ENCODE measurements around the gene FSTL1.

The FSTL1 gene

GRCh38 chr3:120438216-120438615 is 12.6 kb downstream of the FSTL1 start:
- no peak for DNase-seq

- no peak for DNase-seq
Measured at GRCh38 chr3:120437559-120437958, 13.2 kb downstream of the FSTL1 start.

GRCh38 chr3:120436523-120437050 is 14.2 kb downstream of the FSTL1 start:
- DNase-seq: no peak

- DNase-seq: no peak
Measured at GRCh38 chr3:120435621-120436020, 15.2 kb downstream of the FSTL1 start.

GRCh38 chr3:120433662-120434331 is 17.0 kb downstream of the FSTL1 start:
- no peak for DNase-seq

GRCh38 chr3:120432150-120432860 is 18.5 kb downstream of the FSTL1 start:
- no peak for DNase-seq

- no peak for DNase-seq
Measured at GRCh38 chr3:120429921-120430361, 20.9 kb downstream of the FSTL1 start.

- DNase-seq: no peak
Measured at GRCh38 chr3:120428924-120429323, 21.9 kb downstream of the FSTL1 start.

- no peak for DNase-seq
Measured at GRCh38 chr3:120427201-120427600, 23.6 kb downstream of the FSTL1 start.

- no peak for DNase-seq
Measured at GRCh38 chr3:120425572-120426250, 25.1 kb downstream of the FSTL1 start.

GRCh38 chr3:120424976-120425570 is 25.7 kb downstream of the FSTL1 start:
- no peak for DNase-seq

GRCh38 chr3:120424506-120424905 is 26.3 kb downstream of the FSTL1 start:
- DNase-seq: no peak

- DNase-seq: no peak
Measured at GRCh38 chr3:120423432-120423831, 27.4 kb downstream of the FSTL1 start.

GRCh38 chr3:120421926-120422325 is 28.9 kb downstream of the FSTL1 start:
- DNase-seq: no peak

GRCh38 chr3:120420928-120421551 is 29.8 kb downstream of the FSTL1 start:
- DNase-seq: no peak

- no peak for DNase-seq
Measured at GRCh38 chr3:120420360-120420759, 30.4 kb downstream of the FSTL1 start.

- DNase-seq: no peak
Measured at GRCh38 chr3:120419797-120420196, 31.0 kb downstream of the FSTL1 start.

GRCh38 chr3:120418866-120419490 is 31.8 kb downstream of the FSTL1 start:
- DNase-seq: peak; percentile 20

GRCh38 chr3:120418446-120418845 is 32.3 kb downstream of the FSTL1 start:
- no peak for DNase-seq

GRCh38 chr3:120417272-120417911 is 33.4 kb downstream of the FSTL1 start:
- peak; percentile 92 for DNase-seq

GRCh38 chr3:120416868-120417267 is 33.9 kb downstream of the FSTL1 start:
- DNase-seq: no peak

- DNase-seq: no peak
Measured at GRCh38 chr3:120415756-120416155, 35.0 kb downstream of the FSTL1 start.

All from activated CD4-positive, alpha-beta T cell treated with anti-CD3 and anti-CD28 coated beads for 48 hours (primary cell).